ENCODE data around the gene SLC7A10.
"Not testable (repeated sequence)": the region's sequence is repeated elsewhere in the genome, so short reads cannot be mapped to it uniquely, and the experiment has no call there.

The SLC7A10 gene

DNA sequence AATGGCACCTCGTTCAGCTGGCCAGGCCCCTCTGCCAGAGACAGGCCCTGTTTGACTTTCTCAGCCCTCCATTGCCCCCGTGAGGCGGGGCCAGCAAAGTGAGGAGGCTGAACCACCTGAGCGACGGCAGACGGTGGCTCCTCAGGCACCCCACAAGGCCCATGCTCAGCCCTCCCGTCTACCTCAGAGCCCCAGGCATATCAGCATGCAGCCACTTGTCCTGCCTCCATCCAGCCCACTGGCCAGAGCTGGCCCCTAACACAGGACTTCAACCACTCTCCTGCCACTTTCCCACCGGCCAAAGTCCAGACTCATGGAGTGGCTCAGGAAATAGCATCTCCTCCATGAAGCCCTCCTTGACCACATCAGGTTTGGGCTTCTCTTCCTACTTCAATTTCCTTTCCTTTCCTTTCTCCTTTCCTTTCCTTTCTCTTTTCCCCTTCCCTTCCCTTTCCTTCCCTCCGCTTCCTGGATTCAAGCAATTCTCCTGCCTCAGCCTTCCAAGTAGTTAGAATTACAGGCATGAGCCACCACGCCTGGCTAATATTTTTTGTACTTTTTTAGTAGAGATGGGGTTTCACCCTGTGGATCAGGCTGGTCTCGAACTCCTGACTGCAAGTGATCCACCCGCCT is 9.3 kb downstream of the SLC7A10 start:
- no peak for DNase-seq (ENCODE audit: low read depth)

DNA sequence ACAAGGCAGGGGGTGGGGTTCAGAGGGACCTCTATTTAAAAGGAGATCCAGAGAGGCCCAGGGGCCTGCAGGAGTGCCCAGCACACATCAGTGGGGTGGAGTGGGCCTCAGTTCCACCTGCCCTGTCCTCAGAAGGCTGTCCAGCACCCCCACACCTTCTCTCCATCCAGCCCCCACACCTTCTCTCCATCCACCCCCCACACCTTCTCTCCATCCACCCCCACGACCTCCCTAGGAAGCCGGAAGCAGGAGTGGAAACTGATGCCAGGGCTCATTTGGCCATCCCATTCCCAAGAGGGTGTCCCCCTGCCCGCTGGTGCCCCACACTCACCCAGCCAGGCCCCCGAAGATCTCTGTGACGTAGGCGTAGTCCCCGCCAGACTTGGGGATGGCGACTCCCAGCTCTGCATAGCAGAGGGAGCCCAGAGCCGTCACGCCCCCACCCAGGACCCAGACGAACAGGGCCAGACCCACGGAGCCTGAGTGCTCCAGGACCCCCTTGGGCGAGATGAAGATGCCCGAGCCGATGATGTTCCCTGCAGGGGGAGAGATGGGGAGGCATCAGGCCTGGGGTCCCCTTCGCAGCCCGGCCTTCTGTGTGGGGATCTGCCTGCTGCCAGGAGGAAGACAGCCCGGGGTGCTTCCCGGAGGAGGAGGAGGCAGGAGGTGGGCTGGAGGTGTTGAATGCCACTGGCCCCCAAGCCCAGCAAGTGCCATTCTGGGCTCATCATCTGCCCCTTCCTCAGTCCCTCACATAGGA is 10.0 kb downstream of the SLC7A10 start:
- no peak for DNase-seq (ENCODE audit: low read depth)

DNA sequence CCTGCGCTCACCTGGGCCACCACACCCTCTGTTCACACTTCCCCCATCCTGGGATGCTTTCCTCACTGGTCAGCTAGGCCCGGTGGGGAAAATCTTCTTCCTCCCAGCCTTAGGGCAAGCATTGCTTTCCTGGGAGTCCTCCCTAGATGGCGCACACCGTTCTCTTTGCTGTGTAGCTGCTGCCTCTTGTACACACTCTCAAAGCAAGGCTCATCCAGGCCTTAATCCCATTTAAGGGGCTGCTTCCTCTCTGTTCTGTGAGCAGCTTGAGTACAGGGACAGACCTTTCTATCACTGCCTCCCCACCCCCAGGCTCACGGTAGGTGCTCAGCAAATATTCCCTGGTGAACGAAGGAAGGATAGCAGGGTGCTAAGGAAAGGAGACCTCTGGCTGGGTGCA is 11.1 kb downstream of the SLC7A10 start:
- DNase-seq (ENCODE audit: low read depth): no peak

DNA sequence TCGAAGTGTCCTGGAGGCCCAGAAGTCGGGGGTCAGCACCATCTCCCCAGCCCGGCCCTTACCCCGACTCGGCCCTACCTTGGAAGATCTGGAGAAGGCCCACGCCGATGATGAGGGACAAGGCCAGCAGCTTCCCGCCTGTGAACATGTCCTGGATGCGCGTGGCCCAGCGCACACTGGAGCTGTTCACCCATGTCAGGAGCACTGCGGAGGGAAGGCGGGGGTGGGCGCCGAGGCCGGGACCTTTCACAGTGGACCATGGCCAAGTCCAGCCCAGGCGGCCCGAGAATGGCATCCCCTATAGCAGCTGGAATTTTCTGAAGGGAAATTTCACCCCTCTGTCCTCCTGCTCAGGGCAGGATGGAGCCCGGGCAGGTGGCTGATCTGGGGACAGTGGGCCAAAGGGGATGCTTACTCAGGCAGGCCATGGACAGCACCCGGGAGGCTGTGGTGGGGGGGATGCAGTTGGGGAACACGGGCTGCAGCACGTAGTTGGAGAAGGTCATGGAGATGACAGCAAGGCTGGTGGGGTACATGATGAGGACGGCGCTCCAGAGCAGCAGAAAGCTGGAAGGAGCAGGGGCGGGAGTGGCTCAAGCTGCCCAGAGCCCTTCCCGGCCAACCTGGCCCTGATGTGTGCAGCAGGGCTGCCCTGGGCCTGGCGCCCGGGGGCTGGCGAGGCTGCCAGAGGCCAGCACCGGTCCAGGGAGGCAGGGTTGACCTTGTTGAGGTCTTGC is 13.0 kb downstream of the SLC7A10 start:
- no peak for DNase-seq (ENCODE audit: low read depth)

DNA sequence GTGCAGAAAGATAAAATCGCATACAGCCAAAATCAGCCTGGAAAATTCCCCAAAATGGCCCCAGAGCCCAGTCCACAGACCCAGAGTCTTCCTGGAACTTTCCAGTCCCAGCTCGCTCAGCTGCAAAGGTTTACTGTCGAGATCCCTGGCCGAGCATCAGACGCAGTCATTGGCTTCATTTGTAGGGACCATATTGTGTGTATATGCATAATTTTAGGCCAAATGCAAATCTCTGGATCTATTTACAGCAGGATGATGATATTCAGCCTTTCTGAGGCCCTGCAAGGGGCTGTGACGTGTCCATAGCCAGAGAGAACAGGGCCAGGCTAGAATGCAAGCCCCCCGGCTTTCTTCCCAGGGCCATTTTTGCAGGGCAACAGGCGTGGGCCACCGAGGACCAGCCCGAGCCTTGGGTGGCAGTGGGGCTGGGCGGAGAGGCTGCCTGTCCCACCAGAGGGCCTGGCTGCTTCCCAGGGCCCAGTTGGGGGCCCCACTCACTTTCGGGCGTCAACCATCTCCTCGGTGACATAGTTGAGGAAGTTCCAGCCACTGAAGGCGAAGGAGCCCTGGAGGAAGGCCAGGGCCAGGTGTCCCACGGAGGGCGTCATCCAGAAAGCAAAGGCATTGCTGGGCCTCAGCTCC is 13.7 kb downstream of the SLC7A10 start:
- DNase-seq (ENCODE audit: low read depth): no peak

DNA sequence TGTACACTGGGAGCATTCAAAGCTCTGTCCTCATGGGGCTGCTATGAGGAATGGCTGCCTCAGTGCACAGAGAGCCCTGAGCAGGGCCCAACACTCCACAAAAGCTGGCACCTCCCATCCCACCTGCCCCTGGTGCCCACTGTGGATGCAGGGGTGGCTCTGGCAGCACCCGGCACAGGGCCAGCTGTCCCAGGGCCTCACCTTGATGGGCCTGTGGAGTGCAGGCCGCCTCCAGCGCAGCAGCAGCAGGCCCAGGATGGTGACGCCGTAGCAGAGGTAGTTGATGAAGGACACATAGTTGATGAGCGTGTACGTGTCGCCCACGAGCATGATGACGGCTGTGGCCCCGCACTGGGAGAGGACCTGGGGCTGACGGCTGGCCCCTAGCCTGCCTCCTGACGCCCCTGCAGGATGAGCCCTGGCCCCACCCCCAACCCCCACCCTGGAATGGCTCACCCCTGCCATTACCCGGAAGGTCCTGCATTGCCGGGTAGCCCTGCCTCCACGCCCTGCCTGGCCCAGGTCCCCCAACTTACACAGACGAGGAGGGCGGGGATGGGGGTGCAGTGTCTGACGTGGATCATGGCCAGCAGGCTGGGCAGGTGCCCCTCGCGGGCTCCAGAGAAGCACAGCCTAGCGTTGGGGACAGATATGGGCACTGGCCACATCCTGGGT is 15.2 kb downstream of the SLC7A10 start:
- no peak for DNase-seq (ENCODE audit: low read depth)

DNA sequence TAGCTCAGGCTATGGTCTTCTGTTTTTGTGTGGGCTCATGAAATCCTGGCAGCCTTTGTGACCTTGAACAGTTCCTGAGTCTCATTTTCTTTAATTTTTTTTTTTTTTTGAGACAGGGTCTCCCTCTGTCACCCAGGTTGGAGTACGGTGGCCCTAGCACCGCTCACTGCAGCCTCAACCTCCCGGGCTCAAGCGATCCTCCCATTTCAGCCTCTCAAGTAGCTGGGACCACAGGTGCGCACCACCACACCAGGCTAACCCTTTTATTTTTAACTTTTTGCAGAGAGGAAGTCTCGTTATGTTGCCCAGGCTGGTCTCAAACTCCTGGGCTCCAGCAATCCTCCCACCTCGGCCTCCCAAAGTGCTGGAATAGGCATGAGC is 15.8 kb downstream of the SLC7A10 start:
- DNase-seq (ENCODE audit: low read depth): not testable (repeated sequence)

DNA sequence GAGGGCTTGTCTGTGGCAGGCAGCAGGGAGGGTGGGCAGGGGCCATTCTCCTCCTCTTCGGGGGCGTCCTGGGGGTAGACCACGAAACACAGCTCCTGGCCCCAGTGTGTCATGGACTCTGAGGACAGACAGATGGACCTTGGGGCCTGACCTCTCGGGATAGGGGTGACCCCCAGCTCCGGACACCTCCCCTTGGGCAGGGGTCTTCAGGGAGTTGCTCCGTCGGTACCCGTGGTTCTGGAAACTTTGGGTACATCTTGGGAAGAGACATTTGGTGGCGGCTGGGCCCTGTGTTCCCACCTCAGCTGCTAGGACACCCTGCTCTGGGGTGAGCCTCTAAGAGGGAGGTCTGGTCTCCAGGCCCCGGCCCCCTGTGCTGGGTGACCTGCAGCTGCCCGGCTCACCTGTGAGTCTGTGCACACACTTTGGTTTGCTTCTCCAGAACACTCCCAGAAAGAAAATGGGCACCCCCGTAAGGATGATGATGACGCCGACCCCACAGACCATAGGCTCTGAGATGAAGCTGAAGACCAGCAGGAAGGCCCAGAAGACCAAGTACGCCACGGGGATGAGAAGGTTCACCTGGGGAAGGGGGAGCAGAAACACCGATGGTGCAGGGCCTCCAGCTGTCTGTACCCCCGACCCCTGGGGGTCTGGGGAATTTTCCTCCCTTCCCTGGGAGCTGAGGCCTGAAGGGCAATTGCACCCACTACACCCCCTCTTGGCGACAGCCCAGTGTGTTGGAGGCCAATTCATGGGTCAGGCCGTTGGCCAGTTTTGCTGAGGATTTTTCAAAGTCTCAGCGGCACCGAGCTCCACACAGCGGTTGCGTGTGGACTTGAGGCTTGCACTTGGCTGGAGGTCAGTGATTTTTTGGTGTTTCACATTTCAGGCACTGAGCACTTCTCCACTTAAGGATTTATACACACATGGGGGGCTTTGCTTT is 16.5 kb downstream of the SLC7A10 start:
- no peak for DNase-seq (ENCODE audit: low read depth)

DNA sequence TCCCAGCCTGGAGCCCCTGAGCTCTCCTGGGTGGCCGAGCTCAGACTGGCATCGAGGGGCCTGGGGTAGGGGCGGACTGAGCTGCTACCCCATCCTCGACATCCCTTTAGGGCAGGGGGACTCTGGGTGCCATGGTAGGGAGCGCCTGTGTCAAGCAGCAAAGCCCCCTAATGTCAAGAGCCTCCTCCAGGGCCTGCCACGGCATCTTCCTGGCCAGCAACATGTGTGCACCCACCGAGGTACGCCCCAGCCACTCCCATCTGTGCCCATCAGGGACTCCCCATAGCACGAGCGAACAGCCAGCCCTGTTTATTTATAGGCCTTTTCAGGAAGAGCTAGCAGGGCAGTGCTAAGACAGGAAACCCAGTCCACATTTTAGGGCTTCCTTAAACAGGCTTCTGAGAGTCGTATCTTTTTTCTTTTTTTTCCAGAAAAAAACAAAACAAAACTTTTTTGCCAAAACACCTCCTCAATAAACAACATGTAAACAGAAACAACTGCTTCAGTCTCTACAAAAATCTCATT is 17.2 kb downstream of the SLC7A10 start:
- no peak for DNase-seq (ENCODE audit: low read depth)

DNA sequence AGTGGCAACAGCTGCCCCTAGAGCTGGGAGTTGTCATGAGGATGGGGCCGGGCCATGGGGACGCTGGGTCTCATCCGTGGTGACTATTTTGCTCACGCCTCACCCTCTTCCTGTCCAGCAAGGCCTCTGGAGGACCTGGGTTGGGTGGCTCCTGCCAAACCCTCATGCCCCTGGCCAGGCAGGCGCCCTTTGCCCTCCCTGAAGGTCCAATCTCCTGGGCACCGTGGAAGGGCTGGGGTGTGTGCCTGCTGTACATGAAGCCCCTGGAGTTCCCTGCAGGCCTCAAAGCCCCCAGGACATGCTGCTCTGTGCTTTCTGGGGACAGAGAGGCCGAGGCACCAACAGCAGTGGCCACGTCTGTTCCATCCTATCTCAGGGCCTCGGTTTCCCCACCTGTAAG is 17.7 kb downstream of the SLC7A10 start:
- DNase-seq (ENCODE audit: low read depth): no peak

DNA sequence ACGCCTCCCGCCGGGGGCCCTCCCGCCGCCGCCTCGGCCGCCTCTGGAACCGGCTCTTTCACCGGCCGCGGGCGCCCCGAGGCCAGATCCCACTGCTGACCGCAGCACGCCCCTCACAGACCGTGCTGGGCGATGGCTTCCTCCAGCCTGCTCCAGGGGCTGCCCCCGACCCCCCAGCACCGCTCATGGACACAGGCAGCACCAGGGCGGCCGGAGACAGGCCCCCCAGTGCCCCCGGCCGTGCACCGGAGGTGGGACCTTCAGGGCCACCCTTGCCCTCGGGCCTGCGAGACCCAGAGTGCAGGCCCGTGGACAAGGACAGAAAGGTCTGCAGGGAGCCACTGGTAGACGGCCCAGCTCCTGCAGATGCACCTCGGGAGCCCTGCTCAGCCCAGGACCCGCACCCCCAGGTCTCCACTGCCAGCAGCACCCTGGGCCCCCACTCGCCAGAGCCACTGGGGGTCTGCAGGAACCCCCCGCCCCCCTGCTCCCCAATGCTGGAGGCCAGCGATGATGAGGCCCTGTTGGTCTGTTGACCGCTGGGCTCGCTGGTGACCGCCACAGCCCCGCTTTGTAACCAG is 18.5 kb downstream of the SLC7A10 start:
- DNase-seq (ENCODE audit: low read depth): no peak

DNA sequence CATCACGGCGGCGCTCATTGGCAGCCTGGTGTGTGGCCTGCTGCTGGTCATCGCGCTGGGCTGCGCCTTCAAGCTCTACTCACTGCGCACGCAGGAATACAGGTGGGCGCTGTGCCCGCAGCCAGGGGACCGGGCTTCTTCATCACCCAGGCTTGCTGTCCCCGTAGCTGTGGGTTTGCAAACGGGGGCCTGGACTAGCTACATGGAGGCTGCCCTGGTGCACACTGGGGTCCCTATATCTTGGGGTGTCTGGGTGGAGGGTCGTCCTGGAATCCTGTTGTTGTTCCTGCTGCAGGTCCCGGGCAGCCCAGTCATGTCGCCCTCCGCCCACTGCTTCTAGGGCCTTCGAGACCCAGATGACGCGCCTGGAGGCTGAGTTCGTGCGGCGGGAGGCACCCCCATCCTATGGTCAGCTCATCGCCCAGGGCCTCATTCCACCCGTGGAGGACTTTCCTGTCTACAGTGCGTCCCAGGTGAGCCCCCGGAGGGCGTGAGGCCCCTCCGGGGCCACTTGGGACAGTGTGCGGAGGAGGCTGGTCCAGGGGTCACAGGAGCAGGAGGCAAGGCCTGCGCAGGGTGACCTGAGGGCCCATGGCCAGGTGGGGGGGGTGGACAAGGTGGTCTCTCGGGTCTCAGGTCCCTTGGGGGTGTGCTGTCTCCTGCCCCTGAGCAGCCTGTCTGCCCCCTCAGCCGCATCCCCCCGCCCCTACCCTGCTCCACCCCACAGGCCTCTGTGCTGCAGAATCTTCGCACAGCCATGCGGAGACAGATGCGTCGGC is 19.2 kb downstream of the SLC7A10 start:
- no peak for DNase-seq (ENCODE audit: low read depth)

DNA sequence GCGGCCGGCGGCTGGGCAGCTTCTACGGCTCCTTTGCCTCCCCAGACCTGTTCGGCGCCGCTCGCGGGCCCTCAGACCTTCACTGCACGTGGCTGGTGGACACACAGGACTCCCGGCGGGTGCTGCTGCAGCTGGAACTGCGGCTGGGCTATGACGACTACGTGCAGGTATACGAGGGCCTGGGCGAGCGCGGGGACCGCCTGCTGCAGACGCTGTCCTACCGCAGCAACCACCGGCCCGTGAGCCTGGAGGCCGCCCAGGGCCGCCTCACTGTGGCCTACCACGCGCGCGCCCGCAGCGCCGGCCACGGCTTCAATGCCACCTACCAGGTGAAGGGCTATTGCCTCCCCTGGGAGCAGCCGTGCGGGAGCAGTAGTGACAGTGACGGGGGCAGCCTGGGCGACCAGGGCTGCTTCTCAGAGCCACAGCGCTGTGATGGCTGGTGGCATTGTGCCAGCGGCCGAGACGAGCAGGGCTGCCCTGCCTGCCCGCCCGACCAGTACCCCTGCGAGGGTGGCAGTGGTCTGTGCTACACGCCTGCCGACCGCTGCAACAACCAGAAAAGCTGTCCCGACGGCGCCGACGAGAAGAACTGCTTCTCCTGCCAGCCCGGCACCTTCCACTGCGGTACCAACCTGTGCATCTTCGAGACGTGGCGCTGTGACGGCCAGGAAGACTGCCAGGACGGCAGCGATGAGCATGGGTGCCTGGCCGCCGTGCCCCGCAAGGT is 20.0 kb downstream of the SLC7A10 start:
- no peak for DNase-seq (ENCODE audit: low read depth)

DNA sequence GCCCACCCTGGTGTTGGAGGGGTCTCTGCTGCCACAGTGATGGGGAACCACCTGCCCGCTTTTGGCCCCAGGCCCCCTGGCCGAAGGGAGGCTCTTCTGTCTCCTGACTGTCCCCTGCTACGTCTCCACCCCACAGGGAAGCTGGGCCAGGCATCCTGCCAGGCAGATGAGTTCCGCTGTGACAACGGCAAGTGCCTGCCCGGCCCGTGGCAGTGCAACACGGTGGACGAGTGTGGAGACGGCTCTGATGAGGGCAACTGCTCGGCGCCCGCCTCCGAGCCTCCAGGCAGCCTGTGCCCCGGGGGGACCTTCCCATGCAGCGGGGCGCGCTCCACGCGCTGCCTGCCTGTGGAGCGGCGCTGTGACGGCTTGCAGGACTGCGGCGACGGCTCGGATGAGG is 20.5 kb downstream of the SLC7A10 start:
- DNase-seq (ENCODE audit: low read depth): no peak

DNA sequence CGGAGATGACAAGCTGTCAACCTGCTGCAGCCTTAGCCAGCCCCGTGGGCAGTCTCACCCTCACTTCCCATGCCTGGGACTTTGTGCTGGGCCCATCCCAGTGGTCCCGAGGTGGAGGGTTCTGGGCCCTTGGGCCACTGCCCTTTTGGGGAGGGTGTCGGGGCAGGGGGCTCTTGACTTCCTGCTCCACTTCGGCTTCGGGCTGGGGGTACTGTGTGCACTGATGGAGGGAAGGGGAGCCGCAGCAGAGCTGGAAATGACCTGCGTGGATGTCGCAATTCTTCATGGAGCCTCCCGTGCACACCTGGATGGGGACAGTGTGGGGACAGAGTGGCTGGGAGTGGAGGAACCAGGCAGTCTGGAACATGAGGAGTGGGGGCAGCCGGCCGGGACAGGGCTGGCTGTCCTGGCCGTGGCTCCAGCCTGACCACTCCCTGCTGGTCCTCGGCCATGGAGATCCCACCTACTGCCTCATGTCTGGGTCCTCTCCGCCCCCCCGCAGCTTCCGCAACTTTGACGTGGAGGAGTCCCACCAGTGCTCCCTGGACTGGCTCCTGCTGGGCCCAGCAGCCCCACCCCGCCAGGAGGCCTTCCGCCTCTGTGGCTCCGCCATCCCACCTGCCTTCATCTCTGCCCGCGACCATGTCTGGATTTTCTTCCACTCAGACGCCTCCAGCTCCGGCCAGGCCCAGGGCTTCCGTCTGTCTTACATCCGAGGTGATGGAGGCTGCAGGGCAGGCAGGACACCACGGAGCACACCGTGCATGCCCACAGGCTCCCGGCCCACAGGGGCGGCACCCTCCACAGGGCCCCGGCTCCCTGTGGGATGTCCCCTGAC is 21.3 kb downstream of the SLC7A10 start:
- DNase-seq (ENCODE audit: low read depth): no peak

DNA sequence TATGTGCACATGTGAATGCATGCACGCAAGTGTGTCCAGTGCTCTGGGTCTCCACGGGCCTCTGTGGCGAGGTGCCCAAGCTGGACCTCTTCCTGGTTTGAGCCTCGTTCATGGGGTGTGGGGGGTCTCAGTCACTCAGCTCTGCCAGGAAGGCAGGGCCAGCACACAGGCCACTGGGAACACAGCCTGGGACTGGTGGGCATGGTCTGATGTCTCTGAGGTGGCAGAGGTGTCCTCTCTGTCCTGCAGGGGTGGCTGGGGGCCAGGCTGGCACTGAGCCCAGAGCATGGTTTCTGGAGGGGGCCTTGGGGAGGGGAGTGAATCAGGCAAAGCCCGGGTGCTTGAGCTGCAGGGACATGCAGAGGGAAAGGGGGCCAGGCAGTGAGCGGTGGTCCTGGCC is 22.1 kb downstream of the SLC7A10 start:
- no peak for DNase-seq (ENCODE audit: low read depth)

DNA sequence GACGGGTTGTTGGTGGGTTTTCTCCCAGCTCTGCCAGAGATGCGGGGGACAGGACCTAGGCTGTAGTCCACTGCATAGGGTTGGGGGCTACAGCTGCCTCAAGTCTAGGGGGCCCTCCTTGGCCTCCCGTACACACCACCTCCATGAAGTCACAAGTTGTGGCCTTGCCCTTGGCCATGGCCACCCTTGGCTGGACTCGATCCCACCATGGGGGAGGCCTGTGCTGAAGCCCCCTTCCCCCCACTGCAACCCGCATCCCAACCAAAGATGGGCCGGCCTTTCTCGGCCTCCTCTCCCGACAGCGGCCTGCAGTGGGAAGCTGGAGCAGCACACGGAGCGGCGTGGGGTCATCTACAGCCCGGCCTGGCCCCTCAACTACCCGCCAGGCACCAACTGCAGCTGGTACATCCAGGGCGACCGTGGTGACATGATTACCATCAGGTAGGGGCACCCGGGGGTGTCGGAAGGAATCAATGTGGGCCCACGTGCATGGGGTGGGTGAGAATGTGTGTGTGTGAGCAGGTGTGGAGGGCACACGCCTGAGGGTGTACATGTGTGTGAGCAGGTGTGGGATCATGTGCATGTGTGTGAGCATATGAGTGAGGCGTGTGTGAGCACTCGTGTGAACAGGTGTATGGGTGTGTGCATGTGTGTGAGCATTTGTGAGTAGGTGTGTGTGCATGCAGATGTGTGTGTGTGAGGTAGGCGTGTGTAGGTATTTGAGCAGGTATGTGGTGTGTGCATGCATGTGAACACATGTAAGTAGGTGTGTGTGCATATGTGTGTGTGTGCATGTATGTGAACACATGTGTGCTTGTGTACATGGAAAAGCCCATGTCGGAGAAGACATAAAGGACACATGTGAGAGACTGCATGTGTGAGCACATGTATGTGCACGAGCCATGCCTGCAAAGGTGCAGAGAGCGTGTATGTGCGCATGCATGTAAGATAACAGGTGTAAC is 22.8 kb downstream of the SLC7A10 start:
- DNase-seq (ENCODE audit: low read depth): no peak

Data from activated T-cell treated with anti-CD3 and anti-CD28 coated beads for 48 hours (primary cell).